Measurements from ENCODE around the gene RBBP8NL.
"Not testable (repeated sequence)": the region's sequence is repeated elsewhere in the genome, so short reads cannot be mapped to it uniquely, and the experiment has no call there.

Gene RBBP8NL

GRCh38 chr20:62374331-62375152 lies 52.8 kb downstream of the RBBP8NL start:
- no peak for DNase-seq (ENCODE audit: low read depth)

- not testable (repeated sequence) for DNase-seq (ENCODE audit: low read depth)
Observed at GRCh38 chr20:62373631-62374179, 53.6 kb downstream of the RBBP8NL start.

- no peak for DNase-seq (ENCODE audit: low read depth)
Observed at GRCh38 chr20:62372042-62372993, 55.0 kb downstream of the RBBP8NL start.

- DNase-seq (ENCODE audit: low read depth): no peak
Observed at GRCh38 chr20:62371588-62372041, 55.7 kb downstream of the RBBP8NL start.

GRCh38 chr20:62370807-62371587 lies 56.3 kb downstream of the RBBP8NL start:
- DNase-seq (ENCODE audit: low read depth): no peak

GRCh38 chr20:62370115-62370806 lies 57.1 kb downstream of the RBBP8NL start:
- DNase-seq (ENCODE audit: low read depth): no peak

GRCh38 chr20:62369815-62370114 lies 57.6 kb downstream of the RBBP8NL start:
- no peak for DNase-seq (ENCODE audit: low read depth)

GRCh38 chr20:62368976-62369814 lies 58.1 kb downstream of the RBBP8NL start:
- no peak for DNase-seq (ENCODE audit: low read depth)

- no peak for DNase-seq (ENCODE audit: low read depth)
Observed at GRCh38 chr20:62368392-62368975, 58.9 kb downstream of the RBBP8NL start.

- DNase-seq (ENCODE audit: low read depth): no peak
Observed at GRCh38 chr20:62367633-62368391, 59.5 kb downstream of the RBBP8NL start.

GRCh38 chr20:62367136-62367632 lies 60.2 kb downstream of the RBBP8NL start, which contains the start of gene LAMA5:
TSS of gene LAMA5 (minus strand) at chr20:62367312. CDS start at chr20:62367245, 67 bp downstream.
- DNase-seq (ENCODE audit: low read depth): no peak

GRCh38 chr20:62366370-62367135 lies 60.8 kb downstream of the RBBP8NL start:
- no peak for DNase-seq (ENCODE audit: low read depth)

GRCh38 chr20:62365814-62366369 lies 61.4 kb downstream of the RBBP8NL start:
- DNase-seq (ENCODE audit: low read depth): no peak

GRCh38 chr20:62364911-62365736 lies 62.2 kb downstream of the RBBP8NL start:
- no peak for DNase-seq (ENCODE audit: low read depth)

- DNase-seq (ENCODE audit: low read depth): no peak
Observed at GRCh38 chr20:62363920-62364851, 63.2 kb downstream of the RBBP8NL start.

Data from stimulated activated CD8-positive, alpha-beta memory T cell treated with anti-CD3 and anti-CD28 coated beads, Interleukin-12 subunit alpha, Interleukin-12 subunit beta, amount 100 ng/mL, for 4 hours (primary cell).